NCI-H1694 treated with DMSO at 0.1 percent for 48 hours (cell line): ENCODE measurements around the gene LRPAP1.
A peak's percentile ranks its signal among the peaks of the same experiment; 100 is the strongest.

Source experiments
- DNase-seq: peaks from one replicate; lab custom pipeline; 2025; lab: John Stamatoyannopoulos, UW

Gene LRPAP1

DNA sequence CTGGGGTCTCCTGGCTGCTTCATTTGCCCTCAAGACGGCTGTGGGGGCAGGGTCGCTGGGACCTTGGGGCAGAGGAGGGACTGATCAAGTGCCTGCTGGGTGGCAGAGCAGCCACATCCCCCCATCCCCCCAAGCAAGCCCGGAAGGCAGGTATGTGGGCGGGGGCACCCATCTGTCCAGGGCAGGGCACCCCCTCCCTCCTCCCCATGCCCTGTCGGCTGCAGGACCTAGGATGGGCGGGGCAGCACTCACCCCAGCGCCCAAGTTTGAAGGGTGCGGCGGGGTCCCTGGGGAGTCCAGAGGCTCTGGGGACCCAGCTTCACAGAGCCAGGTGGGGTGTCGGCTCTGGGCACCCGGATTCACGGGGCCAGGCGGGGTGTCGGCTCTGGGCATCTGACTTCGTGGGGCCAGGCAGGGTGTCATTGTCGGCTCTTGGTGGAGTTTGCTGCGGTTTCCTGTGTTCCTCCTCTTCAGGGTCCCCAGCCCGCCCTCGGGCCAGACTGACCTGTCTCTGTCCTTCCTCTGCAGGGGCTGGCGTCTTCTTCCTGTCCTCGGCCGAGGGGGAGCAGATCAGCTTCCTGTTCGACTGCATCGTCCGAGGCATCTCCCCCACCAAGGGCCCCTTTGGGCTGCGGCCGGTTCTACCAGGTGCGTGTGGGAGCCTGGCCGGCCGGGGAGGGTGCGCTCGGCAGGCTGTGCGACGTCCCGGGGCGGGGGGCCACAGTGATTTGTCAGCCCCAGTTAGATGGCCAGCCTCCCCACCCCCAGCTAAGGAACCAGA, 47.0 kb downstream of the LRPAP1 start:
- DNase-seq, result no peak

- no peak for DNase-seq
These were observed 47.9 kb downstream of the LRPAP1 start for GRCh38 chr4:3484057-3484973.

DNA sequence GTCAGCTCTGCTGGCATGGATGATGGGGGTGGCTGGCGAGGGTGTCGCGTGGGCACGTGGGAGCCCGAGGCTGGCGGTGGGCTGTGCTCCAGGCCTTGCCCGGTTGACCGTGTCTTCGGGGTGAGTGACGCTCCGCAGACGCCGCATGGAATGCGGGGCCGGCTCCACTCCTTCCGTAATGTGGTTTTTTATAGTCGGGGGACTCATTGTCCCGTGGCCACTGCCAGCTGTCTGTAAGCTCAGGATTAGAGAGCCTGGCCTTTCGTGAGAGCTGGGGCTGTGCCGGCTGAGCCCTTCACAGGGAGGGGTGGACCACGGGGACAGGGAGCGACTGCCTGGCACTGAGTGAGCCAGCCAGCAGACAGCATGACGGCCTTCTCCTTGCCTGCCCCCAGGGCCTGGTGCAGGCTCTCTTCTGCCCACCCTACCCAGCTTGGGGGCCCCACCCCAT, 48.7 kb downstream of the LRPAP1 start:
- DNase-seq, result no peak

DNA sequence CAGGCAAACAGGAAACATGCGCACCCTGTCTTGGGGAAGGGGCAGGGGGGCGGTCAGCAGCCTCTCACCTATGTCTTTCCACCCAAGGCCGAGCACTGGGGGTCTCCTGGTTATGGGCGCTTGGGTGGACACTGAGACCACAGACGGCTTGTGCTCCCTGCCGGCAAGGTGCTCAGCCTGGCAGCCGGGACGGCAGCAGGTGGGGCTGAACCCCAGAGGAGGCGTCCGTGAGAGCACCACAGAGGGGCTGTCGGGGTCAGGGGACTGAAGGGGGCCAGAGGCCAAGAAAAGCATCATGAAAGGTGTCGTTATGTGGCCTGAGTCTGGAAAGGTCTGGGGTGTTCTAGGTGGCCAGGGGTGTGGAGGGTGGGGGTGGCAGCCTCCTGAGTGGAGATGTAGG, 49.5 kb downstream of the LRPAP1 start:
- DNase-seq, result no peak

DNA sequence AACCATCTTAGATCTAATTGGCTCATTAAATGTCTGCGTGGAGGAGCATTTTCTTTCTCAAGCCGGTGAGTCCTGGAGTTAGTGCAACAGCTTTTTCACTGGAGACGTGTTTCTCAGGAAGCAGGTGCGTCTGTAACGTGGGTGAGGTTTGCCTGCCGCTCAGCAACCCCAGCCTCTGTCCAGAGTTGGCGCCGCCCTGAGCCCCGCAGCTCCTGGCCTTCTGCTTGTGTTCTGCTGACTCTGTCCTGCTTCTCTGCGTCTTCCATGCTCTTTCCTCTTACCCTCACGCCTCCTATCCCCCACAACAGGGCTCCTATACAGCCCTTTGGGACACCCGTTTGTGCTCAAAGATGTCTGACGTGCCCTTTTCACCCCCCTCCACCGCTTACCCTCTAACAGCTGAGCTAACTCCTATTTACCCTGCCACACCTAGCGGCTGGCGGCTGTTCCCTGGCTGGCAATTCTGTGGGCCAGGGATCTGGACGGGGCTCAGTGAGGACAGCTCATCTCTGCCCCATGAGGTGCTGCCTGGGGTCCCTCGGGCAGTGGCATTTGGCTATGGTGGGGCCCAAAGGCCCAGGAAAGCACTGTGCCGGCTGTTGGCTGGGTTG, 50.3 kb downstream of the LRPAP1 start:
- no peak for DNase-seq

- no peak for DNase-seq
These were observed 51.1 kb downstream of the LRPAP1 start for GRCh38 chr4:3481113-3481531.

GRCh38 chr4:3480528-3481112, 51.6 kb downstream of the LRPAP1 start:
- DNase-seq, result peak; percentile 35

GRCh38 chr4:3479358-3480101, 52.7 kb downstream of the LRPAP1 start:
- DNase-seq, result no peak

- DNase-seq, result no peak
These were observed 53.5 kb downstream of the LRPAP1 start for GRCh38 chr4:3478446-3479357.

DNA sequence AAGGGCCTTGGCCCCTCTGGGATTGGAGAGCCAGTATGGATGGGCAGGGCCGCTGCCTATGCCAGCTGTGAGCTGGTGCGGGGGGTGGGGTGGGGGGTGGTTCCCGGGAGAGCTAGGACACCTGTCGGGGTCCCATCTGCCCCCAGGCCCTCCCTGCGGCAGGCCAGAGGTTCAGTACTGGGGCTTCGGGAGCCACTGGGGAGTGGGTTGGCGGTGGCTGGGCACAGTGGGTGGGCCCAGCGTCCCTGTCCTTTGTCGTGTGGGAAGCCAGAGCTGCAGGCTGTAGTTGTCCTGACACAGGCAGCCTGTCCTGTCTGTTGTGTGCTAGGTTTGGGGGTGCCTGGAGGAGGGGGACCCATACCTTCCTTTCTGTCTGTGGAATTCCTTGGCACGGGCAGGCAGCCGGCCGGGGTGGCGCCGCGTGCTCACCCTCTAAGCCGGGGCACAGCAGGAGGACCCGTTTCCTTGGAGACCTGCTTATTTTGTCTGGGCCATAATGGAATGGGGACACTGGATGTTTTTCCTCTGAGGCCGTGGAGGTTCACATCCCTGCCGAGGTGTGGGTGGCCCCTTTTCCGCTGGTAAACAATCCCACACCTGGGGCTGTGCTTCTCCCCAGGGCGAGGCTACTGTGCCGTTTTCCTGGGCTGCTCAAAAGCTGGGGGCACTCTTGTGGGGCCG, 54.3 kb downstream of the LRPAP1 start:
- DNase-seq, result no peak

DNA sequence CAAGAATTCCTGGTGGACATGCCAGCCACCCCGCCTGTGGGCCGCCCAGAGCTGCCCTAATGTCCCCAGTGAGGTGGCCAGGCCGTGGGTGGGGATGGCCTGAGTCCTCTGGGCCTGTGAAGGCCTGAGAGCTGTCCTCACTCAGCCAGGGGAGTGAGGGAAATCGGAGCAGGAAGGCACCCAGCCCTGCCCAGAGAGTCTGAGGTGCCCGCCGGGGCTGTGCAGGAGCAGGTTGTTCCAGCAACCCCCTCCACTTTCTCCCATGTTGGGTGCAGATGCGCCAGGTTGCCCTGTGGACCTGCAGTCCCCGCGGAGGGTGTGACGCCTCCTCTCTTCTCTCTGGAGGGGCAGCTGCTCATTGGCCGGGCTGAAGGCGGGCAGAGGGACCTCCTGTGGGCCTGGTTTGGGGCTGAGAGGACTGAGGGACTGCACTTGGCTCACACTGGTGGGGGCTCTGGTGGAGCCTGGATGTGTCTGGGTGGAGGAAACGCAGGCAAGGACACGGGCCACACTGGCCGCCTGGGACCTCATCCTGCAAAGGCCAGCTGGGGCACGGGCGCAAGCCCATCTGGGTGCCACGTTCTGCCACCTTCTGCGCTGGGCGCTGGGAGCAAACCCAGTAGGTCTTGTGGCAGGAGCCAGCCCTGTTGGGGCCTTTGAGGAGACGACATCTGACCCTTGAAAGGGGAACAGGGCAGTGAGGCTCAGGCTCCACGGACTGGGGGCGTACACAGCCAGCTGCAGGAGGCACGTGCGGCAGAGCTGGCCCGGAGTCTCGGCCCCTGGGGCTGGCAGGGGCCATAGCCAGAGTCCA, 55.1 kb downstream of the LRPAP1 start:
- no peak for DNase-seq

DNA sequence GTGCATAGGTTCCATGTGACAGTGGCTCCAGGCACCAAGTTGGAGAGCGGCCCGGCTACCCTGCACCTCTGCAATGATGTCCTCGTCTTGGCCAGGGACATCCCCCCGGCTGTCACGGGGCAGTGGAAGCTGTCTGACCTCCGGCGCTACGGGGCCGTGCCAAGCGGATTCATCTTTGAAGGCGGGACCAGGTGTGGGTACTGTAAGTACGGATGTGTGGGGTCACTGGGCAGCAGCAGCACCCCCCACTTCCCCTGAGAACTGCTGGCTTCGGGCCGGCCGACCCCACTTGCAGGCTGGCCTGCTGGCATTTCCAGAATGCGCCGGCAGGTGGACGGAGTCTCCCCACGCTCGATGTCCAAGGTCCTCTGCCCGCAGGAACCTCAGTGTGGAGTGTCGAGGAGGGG, 55.9 kb downstream of the LRPAP1 start:
- no peak for DNase-seq

DNA sequence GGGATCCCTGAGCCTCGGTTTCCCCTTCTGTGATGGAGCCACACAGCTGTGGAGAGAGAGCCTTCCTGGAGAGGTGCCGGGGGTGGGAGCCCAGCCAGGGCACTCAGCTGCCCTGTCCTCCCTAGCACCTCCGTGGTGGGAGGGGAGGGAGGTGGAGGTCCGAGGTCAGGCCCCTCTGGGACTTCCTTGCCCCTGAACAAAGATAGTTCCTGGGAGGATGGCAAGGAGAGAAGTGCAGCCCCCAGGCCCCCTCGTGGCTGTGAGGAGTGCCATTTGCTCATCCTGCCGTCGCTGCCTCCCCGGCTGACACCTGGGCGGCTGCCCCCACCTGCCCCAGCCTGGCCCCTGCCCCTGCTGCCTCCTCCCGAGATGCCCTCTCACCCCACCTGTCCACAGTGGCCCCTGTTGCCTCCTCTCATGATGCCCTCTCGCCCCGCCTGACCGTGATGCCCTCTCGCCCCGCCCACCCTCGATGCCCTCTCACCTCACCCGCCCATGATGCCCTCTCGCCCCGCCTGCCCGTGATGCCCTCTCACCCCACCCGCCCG, 56.4 kb downstream of the LRPAP1 start:
- no peak for DNase-seq

DNA sequence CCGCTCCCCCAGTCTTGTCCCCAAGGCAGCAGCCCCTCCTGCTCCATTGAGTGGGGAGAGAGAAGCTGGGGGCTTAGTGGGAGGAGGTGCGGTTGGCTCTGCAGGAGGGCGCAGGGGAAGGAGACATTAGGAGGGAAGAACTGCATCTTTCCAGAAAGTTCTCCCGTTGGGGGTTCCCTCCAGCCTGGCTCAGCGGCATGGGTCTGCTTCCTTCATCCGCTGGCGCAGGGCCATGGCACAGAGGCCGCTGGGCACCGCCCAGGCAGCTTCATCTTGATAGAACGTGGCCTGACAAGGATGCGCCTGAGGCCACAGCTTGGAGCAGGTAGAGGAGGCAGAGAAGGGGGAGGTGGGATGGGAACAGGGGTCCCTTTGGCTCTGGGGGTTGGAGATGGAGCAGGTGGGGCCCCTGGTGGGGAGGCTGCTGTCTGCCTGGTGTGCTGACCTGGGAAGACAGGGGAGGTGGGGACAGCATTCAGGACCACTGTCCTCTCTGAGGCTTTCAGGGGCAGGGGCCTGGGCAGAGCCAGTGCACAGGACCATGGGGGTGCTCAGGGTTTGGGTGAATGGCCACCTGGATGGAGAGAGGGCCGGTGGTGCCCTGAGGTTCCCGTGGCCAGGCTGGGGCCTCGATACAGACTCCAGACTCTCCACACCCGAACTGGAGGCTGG, 57.0 kb downstream of the LRPAP1 start:
- DNase-seq, result no peak

DNA sequence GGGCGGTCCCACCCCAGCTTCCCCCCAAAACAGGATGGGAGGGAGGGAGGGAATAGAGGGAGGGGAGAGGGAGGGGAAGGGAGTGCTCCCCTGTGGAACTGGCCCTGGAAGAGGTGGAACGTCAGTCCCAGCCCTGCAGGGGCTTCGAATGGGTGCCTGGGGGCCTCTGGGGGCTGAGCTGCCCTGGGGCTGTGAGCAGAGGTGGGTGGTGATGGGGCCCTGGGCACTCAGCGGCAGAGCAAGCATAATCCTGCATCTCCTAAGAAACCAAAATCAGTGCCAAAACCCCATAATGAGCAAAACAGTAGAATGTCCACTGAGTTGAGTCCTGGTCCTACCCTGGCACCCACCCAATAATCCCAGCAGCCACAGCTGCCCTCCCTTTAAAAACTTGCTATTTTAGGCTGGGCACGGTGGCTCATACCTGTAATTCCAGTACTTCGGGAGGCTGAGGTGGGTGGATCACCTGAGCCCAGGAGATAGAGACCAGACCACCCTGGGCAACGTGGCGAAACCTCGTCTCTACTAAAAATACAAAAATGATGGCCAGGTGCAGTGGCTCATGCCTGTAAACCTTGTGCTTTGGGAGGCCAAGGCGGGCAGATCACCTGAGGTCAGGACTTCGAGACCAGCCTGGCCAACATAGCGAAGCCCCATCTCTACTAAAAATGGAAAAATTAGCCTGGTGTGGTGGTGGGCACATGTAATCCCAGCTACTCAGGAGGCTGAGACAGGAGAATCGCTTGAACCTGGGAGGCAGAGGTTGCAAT, 58.0 kb downstream of the LRPAP1 start:
- no peak for DNase-seq

DNA sequence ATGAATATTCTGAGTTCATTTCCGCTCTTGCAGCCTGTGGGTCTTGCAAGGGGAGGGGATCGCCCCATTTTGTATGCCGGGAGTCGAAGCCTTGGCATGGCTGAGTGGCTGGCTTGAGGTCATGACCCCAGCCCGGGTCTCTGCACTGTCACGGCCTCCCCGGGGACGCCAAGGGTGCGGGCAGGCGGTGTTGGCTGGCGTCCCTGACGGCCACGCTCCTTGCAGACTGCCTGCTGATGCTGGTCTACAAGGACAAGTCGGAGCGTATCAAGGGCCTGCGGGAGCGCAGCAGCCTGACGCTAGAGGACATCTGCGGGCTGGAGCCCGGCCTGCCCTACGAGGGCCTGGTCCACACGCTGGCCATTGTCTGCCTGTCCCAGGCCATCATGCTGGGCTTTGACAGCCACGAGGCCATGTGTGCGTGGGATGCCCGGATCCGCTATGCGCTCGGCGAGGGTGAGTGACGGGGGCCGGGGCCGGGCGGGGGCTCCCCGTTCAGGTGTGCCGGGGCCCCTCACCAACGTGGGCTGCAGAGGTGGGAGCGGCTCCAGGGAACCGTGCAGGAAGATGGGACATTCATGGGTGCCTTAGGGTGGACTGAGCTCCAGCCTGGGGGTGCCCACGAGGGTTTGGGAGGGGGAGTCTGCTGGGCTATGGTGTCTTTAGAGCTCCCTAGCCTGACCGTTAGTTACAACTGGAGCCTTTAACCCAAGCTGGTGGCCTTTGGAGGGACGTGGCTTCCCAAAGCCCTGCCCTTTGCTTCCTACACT, 58.9 kb downstream of the LRPAP1 start:
- DNase-seq, result no peak
